GM12872 (cell line): Measurements from ENCODE around the gene INSRR.

ENCODE experiments used
- CTCF ChIP-seq: IDR thresholded peaks from 3 replicates; pipeline ENCODE4 v1.5.1; 2011; ENCODE audit warnings: low read depth, mild to moderate bottlenecking, low read length, moderate library complexity; ENCODE audit not compliant: insufficient read depth

Gene INSRR

GRCh38 chr1:156840898-156841279 lies 18.0 kb downstream of the INSRR start:
- TF ChIP-seq CTCF, result no peak

DNA sequence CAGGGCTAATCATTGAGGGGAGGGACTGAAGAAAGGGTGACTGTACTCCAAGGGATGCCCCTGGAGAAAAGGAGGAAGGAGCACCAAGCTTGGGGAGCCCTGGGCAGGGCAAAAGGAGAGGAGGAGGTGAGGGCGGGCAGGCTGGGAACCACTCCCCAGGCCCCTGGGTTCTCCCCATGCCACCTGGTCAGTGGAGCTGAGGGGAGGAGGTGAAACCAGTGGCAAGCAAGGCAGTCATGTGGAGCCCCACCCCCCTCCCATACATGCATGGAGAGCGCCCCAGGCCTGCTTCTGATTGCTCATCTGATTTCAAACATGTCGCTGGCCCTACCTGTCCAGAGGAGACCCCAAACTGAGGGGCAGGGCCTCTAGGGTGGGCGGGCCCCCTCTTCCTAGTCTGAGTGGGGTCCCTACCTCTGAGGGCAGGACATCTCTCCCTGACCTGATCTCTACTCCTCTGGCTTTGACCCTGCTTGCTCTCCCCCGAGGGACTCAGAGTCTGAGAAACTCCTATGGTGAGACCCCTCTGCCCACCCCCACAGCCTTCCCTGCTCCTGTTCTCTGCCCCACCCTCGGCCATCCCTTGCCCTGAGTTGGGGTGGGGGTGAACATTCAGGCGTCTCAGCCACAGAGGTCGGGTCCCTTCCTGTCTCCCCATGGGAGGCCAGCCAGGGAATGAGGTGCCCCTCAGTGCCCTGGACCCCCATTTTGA lies 18.6 kb downstream of the INSRR start:
- no peak for TF ChIP-seq CTCF

DNA sequence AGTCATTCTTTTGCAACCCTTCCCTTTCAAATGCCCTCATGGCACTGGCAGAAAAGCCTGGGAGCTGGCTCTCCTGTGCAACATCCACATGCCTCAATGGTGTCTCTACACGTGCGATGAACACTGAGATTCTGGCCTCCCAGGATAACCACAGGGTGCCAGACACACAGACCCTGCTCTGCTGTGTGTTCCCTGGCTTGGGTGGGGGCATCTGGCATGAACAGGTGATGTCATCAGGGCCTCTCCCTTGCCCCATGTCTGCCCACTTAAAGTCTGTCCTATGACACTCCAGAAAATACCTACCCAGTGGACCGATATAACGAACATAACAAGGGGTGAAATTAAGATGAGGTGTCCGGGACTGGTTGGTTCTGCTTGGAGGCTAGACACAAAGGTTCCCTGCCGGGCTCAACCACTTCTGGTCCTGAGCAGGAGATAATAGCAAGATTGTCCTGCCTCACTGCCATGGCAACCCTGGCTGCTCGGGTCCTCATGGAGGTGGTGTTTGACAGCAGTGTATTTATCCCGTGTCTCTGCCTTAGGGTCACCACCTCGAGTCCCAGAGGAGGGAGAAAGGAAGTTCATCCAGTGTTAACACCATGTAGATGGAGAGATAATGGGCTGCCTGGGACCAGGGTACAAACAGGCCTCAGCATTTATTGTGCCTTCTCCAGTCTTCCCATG lies 19.3 kb downstream of the INSRR start:
- TF ChIP-seq CTCF, result no peak

DNA sequence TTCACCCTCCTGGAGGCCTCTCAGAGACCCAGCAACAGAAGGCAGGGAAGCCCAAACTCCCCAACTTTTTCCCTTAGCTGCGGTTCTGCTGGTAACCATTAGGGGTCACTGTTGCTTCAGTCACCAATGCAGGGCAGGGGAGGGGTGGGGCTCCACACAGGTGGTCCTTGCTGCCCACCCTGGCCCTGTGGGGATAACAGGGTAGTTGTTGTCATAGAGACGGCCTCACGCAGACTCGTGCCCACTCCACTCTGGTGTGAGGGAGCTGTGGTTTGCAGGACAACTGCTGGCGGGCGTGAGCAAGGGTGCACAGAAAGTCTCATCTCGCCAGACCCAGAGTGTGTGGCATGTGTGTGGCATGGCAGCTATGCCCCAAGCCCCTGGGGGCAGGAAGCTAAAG lies 19.9 kb downstream of the INSRR start:
- TF ChIP-seq CTCF, result peak; percentile 95

GRCh38 chr1:156836892-156837291 lies 22.0 kb downstream of the INSRR start:
- TF ChIP-seq CTCF, result no peak

- TF ChIP-seq CTCF, result no peak
These were observed 22.8 kb downstream of the INSRR start for GRCh38 chr1:156836041-156836654.

DNA sequence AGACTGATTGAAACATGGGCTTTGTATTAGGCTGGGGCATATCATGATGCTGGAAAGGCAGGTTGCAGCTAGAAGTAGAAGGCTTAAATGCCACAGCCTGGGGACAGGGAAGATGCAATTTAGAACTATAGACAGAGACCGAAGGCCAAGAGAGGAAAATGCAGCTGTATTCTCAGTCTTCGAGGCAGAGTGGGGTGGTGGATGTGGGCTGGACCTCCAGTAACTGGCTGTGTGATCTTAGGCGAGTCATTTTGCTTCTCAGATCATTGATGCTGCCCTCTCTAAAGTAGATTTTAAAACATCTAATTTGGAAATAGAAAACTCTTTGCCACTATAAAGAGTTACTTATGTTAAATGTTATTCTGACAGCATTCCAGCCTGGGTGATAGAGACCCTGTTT lies 24.6 kb downstream of the INSRR start:
- no peak for TF ChIP-seq CTCF
